ENCODE results near the gene LRBA. TPM values are rescaled to one million over a fixed set of nuclear protein-coding genes. Genes with fewer than 3 reads are reported as not detected.

The LRBA gene
- total RNA-seq, 4 donors from 2014 or later, result 28.3 to 38.2 (median 32.1) TPM

- no peak for TF ChIP-seq CTCF (IDR thresholded peaks at IDR 0.05; ENCODE audit: low read depth)
These were observed 629.5 kb downstream of the LRBA start for GRCh38 chr4:150385606-150386005.

- TF ChIP-seq CTCF (IDR thresholded peaks at IDR 0.05; ENCODE audit: low read depth), result no peak
These were observed 630.8 kb downstream of the LRBA start for GRCh38 chr4:150384249-150384648.

GRCh38 chr4:150382028-150382427, 633.1 kb downstream of the LRBA start:
- TF ChIP-seq CTCF (IDR thresholded peaks at IDR 0.05; ENCODE audit: low read depth), result no peak

GRCh38 chr4:150381609-150382008, 633.5 kb downstream of the LRBA start:
- no peak for TF ChIP-seq CTCF (IDR thresholded peaks at IDR 0.05; ENCODE audit: low read depth)

- no peak for TF ChIP-seq CTCF (IDR thresholded peaks at IDR 0.05; ENCODE audit: low read depth)
These were observed 634.0 kb downstream of the LRBA start for GRCh38 chr4:150381036-150381435.

- TF ChIP-seq CTCF (IDR thresholded peaks at IDR 0.05; ENCODE audit: low read depth), result no peak
These were observed 635.6 kb downstream of the LRBA start for GRCh38 chr4:150379454-150379853.

- TF ChIP-seq CTCF (IDR thresholded peaks at IDR 0.05; ENCODE audit: low read depth), result no peak
These were observed 640.1 kb downstream of the LRBA start for GRCh38 chr4:150375025-150375424.
